EH (cell line): ENCODE data around the gene ICAM5.
"Not testable (repeated sequence)": the region's sequence is repeated elsewhere in the genome, so short reads cannot be mapped to it uniquely, and the experiment has no call there.

Experiments
- DNase-seq: peaks from one replicate; pipeline ENCODE4 v3.0.0-alpha.2; 2015; ENCODE audit warnings: low read depth

Gene ICAM5, protein sequence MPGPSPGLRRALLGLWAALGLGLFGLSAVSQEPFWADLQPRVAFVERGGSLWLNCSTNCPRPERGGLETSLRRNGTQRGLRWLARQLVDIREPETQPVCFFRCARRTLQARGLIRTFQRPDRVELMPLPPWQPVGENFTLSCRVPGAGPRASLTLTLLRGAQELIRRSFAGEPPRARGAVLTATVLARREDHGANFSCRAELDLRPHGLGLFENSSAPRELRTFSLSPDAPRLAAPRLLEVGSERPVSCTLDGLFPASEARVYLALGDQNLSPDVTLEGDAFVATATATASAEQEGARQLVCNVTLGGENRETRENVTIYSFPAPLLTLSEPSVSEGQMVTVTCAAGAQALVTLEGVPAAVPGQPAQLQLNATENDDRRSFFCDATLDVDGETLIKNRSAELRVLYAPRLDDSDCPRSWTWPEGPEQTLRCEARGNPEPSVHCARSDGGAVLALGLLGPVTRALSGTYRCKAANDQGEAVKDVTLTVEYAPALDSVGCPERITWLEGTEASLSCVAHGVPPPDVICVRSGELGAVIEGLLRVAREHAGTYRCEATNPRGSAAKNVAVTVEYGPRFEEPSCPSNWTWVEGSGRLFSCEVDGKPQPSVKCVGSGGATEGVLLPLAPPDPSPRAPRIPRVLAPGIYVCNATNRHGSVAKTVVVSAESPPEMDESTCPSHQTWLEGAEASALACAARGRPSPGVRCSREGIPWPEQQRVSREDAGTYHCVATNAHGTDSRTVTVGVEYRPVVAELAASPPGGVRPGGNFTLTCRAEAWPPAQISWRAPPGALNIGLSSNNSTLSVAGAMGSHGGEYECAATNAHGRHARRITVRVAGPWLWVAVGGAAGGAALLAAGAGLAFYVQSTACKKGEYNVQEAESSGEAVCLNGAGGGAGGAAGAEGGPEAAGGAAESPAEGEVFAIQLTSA

DNA sequence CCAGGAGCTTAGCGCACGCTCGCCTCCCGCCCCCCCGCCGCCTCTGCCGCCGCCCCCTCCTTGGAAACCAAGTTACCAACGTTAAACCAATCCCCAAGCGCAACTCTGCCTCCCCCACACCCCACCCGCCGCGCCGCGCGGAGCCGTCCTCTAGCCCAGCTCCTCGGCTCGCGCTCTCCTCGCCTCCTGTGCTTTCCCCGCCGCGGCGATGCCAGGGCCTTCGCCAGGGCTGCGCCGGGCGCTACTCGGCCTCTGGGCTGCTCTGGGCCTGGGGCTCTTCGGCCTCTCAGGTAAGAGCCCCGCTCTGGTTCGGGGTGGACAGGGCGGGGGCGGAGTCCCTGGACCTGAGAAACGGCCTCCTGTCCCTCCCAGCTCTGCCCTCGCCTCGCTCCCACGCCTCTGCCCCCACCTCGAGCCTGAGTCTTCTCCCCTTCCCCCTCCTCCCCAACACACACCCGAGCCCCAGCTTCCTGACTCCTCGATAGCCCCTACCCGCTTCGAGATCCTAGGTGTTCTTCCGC lies at the start of gene ICAM5:
TSS of gene ICAM5 (plus strand) at position 117 of the 521 bp plus-strand sequence. CDS start at position 209, 92 bp downstream.
- peak; percentile 65 for DNase-seq

- DNase-seq: not testable (repeated sequence)
These were observed 47.8 kb upstream of the ICAM5 start for GRCh38 chr19:10241826-10242449.

- DNase-seq: no peak
These were observed 46.1 kb upstream of the ICAM5 start for GRCh38 chr19:10243606-10244005.

GRCh38 chr19:10245189-10245939 lies 44.4 kb upstream of the ICAM5 start:
- DNase-seq: no peak

DNA sequence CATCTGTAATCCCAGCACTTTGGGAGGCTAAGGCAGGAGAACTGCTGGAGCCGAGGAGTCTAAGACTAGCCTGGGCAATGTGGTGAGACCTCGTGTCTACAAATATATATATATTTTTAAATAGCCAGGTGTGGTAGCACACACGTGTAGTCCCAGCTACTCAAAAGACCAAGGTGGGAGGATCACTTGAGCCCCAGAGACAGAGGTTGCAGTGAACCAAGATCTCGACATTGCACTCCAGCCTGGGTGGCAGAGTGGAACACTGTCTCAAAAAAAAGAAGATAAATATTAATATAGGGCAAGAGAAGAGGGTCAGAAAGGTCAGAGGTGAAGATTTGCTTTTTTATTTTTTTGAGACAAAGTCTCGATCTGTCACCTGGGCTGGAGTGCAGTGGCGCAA lies 43.2 kb upstream of the ICAM5 start:
- no peak for DNase-seq

DNA sequence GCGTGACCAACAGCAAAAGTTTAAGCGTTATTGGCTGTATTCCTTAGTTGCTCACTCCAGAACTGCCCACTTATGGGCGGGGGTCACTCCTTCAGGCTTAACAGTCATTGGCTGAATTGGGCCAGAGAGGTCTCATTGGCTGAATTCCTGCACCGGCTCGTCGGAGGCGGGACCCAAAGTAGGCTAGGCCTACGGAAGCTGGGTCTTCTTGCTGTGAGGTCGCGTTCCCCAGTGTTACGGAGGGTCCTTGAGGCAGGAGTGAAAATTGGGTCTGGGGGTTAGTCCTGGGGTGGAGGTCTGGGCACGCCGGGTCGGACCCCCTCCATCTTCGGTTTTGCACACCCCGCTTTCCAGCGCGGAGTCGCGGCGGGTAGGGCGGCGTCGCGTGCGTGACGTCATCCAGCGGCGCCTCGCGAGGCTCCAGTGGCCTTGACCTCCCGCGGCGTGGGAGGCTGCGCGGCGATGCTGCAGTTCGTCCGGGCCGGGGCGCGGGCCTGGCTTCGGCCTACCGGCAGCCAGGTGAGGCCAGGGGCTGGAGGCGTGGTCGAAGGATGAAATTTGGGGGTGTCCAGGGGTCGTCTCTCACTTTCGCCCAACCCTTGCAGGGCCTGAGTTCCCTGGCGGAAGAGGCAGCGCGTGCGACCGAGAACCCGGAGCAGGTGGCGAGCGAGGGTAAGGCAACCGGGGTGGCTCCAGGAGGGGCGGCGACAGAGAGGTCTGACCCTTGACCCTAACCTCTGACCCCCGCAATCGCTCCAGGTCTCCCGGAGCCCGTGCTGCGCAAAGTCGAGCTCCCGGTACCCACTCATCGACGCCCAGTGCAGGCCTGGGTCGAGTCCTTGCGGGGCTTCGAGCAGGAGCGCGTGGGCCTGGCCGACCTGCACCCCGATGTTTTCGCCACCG lies 37.7 kb upstream of the ICAM5 start, which contains the start of gene MRPL4:
TSS of gene MRPL4 (plus strand) at position 423 of the 903 bp plus-strand sequence. CDS start at position 463, 40 bp downstream.
- DNase-seq: peak; percentile 99

DNA sequence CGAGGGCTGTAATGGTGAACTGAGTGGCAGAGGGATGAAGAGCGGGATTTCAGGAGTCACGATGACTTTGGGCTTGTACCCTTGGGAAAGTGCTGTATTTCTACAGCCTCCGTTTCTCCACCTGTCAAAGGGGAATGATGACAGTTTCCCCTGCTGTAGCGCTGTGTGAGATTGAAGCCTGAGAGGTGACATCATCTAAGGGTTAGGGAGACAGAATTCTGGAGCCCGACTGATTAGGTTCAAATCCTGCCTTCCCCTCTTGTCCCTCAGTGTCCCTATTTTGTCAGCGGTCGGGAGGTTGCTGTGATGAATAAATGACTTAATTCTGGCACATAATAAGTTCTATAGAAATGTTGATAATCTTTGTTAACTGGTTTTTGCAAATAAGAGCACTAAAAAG lies 37.0 kb upstream of the ICAM5 start:
- no peak for DNase-seq

GRCh38 chr19:10254244-10254643 lies 35.5 kb upstream of the ICAM5 start:
- DNase-seq: no peak

DNA sequence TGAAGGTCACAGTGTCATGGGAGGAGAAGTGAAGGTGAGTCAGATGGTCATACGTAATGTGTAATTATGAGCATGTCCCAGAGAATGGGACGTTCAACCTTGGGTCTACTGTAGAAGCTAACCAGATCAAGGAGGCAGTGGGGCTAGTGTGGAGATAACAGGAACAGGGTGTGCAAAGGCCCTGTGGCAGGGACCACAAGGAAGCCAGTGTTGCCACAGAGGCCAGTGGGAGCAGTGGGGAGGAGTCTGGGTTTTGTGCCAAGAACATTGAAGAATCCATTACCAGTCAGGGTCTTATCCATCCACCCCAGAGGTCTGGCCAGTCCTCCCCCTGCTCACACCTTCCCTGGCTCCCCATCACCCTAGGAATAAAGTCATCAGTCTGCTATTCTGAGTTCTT lies 34.4 kb upstream of the ICAM5 start:
- no peak for DNase-seq

GRCh38 chr19:10256551-10256950 lies 33.2 kb upstream of the ICAM5 start:
- no peak for DNase-seq

GRCh38 chr19:10256970-10257615 lies 32.7 kb upstream of the ICAM5 start:
- DNase-seq: no peak

- DNase-seq: no peak
These were observed 31.6 kb upstream of the ICAM5 start for GRCh38 chr19:10258080-10258710.

- peak; percentile 84 for DNase-seq
These were observed 30.4 kb upstream of the ICAM5 start for GRCh38 chr19:10259162-10259905.

- DNase-seq: no peak
These were observed 29.6 kb upstream of the ICAM5 start for GRCh38 chr19:10260141-10260584.

- DNase-seq: peak; percentile 70
These were observed 27.0 kb upstream of the ICAM5 start for GRCh38 chr19:10262771-10263170.

GRCh38 chr19:10266706-10267105 lies 23.0 kb upstream of the ICAM5 start:
- DNase-seq: no peak

DNA sequence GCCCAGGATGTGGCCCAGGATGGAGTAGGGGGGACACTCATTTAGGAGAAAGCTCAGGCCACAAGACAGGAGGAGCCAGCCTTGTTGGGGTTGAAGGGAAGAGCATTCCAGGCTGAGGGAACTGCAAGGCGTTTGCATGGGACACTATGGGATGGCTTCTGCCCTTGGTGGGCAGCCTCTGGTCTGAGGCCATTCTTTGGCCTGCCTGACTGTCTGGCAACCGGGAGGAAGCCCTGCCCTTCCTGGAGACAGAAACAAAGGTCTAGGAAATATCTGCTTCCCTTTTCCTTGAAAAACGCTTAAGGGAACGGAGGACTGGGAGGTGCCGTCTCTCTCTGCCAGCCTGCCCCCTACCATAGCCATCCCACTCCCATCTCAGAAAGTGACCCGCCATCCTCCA lies 21.7 kb upstream of the ICAM5 start:
- DNase-seq: no peak
